NCI-H146 treated with DMSO at 0.1 percent for 48 hours (cell line): ENCODE results near the gene GNAQ.

Experiments used
- DNase-seq: peaks from one replicate; lab custom pipeline; 2025; ENCODE audit not compliant: unreplicated experiment; lab: John Stamatoyannopoulos, UW

Gene GNAQ

DNA sequence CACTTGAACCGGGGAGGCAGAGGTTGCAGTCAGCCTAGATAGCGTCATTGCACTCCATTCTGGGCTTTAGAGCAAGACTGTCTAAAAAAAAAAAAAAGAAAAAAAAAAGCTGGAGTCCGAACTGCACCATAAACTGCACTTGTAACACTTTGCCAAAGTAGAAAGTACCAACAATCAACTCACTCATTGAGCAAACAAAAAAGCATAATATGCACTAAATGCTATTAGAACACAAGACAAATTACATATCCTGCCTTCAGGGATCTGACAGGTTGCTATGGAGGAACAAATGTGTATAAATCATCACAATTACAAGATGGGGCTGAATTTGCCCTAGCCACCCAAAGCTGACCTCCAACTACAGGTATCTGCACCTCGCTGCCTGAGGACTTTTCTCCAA lies 27.9 kb downstream of the GNAQ start:
- DNase-seq: no peak

DNA sequence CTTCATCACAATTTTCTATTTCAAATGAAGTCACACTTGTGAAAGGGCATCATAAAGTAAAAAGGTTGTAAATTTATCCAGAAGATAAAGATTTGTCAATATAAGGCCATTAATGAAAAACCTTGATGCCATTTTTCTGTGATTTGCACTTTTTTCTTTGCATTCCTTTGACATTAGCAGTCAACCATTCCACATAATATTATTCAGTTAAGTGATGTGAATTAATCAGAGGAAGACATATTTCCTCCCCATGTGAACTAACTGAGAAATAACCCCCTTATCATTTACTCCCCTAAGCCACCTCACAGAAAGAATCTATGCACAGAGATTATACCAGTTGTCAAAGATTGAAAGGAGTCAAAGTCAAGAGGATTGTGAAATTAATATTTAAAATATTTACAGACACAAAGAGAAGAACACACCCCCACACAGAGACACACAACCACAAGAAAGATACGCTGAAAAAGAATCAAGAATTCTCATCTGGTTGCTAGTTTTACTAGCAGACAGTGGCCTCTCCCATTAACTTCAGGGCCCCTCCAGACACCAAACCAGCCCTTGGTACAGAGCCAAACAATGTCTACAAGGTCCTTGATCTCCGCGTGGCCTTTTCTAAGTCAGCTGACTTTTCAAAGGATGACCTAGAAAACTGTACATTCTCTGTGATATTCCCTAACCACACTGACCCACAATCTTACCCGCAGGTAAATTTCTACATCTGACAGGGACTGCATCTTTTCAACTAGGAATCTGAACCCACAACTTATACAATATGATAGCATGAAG lies 29.5 kb downstream of the GNAQ start:
- no peak for DNase-seq

DNA sequence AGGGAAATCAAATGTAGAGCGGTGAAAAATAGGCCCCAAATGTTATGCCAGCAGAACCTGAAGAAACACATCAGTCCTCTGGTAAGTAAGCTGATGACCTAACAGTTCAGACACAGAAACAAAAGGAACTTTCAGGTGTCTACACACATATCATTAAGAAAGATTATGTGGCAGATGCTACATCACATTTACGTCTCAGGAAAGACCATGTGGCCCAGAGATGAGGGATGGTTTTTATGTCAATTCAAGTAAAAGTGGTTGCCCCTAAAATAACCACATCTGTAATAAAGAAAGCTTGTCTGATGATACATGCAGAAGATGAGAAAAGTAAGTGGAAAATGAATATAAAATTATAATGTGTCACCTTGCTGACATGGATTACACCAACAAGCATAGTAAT lies 31.4 kb downstream of the GNAQ start:
- no peak for DNase-seq

DNA sequence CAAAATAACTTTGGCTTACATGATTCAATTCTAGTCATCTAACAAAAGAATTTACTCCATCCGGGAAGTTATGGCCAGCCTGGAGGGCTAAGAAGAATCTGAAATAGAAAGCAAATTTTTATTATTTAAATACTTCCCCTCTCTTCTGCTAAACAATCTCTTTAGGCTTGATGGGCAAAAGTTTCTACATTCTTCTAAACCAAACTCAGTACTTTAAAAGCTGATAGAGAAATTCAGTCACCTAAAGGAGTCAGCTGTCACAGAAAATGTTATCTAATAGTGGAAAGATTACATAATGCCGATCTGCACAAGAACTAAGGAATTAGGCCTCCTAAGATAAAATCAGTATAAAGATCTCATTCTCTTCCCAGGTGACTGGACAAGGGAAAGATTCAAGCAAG lies 32.4 kb downstream of the GNAQ start:
- DNase-seq: no peak

DNA sequence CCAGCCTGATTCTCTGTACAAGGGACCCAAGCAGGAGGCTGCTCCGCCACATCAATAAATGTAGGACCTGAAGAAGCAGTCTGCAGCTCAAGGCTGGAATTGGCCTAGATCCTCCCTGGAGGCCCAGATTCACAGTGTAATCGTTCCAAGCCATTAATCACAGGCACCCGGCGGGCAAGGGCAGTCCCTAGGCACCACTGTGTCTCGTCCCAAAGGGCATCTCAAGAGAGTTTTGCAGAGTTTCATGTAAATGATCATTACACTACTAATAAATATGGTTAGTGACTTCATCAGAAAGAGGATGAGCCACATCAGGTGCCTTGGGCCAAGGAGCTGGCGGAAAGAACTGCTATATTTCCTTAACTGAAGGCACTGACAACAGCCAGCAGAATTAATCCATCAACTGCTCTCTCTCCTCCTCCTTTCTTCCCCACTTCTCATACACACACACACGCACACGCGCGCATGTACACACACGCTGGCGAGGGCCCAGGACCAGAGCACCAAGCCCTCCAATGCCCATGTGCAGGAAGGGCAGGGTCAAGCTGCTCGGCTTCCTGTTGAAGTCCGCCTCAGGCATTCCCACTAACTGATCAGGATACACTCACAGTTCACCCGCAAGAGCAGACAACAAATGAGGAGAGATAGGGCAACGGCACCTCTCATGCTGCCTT lies 33.9 kb downstream of the GNAQ start:
- no peak for DNase-seq

DNA sequence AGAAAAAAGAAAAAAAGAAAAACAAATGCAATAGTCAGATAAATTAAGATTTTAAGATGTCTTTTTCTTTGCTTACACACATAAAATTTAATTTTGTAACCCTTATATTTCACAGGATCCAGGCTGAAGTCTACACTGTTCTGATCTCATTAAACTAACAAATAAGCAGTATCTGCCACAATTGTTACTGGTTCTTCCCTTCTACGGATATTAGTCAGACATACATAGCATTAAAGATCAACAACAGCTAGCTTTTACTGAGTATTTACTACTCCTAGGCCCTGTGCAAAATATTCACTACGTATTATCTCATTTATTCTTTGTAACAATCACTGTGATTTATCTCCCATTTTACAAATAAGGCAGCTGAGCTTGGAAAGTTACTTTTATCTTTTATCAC lies 34.9 kb downstream of the GNAQ start:
- no peak for DNase-seq

DNA sequence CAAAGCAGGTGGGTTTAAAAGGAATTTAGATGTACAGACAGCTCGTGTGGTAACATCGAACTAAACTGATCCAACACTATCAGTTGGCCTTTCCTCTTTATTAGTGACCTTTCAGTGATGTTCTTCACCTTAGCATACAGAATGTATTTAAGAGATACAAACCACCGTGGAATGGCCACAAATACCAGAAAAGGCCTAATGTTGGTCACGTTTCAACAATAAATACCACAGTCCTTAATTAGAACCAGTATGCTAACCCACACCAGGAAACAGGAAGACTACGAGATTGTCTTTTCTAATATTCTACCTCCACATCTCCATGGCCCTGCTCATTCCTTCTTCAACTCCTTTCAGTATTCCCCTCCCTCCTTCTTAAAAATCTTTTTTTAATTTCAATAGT lies 40.4 kb downstream of the GNAQ start:
- DNase-seq: no peak

DNA sequence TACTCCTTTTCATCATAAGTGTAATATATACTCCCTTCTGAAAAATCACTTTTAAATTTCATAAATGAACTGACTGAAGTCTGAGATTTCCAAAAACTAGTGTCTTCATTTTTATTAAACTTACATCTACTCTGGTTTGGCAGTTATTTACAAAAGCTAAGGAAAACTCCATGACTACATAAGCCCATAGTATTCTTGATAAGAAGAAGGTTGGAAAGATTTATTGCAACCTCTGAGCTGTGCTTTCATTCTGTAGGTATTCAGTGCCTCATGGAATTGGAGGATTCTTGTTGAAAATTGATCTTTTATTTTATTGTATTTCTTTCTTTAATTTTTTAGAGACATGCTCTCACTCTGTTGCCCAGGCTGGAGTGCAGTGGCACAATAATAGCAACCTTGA lies 41.7 kb downstream of the GNAQ start:
- no peak for DNase-seq

DNA sequence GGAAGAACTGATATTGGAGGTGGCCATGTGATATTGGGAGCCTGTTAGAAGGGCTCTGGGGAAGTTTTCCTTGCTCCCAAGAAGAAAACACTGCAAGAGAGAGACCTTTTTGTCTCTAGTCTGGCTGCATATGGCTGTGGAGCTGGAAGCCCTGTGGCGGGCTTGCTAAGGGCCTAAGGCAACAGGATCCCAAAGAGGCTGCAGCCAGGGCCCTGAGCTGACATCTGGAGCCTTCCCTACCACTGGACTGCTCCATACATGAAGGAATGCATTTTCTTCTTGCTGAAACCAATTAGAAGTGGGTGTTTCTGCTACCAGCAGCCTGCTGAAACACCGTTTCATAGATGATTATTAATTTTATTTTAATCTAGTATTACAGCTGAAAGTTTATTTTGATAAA lies 42.2 kb downstream of the GNAQ start:
- DNase-seq: no peak

DNA sequence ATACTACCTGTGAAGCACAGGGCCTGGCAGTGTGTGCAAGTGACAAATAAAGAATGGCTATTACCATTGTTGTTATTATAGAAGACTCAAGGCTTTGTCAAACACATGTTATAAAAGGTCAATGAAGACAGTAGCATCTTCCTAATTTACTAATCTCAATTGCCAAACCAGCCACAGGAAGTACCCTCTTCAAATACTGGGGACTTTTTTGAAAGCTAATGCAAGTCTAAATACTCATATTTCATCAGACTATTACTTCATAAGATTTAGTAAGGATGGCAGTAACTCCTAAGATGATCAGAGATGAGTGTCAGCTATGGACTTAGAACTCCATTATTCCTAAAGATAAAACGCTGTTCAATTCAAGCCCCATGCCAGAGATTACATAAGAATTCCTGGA lies 43.0 kb downstream of the GNAQ start:
- DNase-seq: no peak

DNA sequence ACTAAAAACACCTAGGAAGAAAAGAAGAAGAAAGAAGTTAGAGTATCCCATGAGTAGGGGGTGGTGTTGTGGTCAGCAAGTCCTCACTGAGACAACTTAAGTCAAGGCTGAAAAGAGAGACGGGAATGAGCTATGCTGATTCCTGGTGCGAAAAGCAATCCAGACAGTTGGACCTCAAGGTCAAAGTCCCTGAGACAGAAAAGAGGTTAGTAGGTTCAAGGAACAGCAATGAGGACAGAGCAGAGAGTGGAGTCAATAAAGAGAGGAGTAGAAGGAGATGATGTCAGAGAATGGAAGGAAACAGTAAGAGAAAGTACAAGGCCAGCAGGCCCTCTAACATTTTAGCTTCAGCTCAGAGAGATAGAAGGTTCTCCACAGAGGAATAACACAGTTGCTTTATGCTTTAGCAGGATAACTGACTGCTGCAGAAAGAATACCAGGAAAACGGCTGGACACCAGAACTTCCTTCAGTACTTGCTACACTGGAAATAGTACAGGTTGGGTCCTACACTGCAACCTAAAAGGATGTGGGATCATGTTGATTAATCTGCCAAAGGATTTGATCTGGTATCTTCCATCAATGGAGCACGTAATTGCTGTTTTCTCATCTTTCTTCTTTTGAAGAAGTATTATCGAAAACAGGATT lies 43.6 kb downstream of the GNAQ start:
- DNase-seq: no peak

DNA sequence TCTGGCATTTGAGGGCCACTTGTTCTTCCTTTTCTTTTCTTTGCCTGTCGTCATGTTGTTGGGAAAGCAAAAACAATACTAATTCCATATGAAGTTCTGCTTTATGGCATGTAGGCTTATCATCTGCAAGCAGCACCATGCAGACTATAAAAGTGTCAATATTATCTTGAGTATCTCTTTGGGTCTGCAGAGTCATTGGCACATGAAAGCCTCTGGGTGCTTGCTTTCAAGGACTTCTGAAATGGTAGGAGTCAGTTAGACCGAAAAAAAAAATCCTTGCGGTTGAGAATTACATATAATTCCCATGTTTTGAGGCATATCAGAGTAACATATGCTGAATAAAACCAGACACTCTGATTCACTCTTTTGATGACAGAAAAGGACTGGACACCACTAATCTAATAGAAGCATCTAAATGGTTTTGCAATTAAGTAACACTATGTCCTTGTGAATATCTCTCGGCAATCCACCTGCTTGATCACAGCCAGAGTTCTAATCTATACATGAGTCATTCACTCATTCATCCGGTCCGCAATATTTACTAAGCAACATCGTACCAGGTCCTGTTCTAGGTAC lies 44.4 kb downstream of the GNAQ start:
- no peak for DNase-seq

DNA sequence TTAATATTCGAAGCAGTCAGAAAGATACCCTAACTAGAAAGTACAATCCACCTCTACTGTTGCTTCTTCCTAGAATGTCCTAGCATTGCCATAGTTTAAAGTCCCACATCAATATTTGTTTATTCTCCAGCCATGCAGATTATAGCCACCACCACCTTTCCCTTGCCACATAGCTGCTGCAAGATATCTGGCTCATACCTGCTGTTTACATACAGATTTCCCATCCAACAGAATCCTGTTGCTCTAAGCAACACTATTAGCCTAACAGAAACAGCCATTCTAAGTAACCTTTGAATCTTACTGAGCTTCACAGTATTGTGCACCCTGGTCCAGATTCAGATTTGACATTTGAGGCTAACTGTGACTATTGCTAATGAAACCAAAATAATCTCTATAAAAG lies 45.6 kb downstream of the GNAQ start:
- DNase-seq: no peak

DNA sequence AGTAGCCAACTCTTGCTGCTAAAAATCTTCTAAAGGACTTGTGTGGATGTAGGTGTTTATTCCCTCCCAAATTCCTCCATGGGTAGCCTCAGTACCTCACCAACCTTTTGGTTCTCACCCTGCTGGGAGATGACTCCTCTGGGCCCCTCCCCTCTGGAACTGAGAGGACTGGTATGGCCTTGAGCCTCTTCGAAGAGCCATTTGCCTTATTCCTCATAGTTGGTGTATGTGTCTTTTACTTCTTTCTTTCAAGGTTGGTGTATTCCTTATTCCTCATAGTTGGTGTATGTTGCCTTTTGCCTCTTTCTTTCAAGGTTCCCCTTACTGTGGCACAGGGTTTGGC lies 48.3 kb downstream of the GNAQ start:
- no peak for DNase-seq

DNA sequence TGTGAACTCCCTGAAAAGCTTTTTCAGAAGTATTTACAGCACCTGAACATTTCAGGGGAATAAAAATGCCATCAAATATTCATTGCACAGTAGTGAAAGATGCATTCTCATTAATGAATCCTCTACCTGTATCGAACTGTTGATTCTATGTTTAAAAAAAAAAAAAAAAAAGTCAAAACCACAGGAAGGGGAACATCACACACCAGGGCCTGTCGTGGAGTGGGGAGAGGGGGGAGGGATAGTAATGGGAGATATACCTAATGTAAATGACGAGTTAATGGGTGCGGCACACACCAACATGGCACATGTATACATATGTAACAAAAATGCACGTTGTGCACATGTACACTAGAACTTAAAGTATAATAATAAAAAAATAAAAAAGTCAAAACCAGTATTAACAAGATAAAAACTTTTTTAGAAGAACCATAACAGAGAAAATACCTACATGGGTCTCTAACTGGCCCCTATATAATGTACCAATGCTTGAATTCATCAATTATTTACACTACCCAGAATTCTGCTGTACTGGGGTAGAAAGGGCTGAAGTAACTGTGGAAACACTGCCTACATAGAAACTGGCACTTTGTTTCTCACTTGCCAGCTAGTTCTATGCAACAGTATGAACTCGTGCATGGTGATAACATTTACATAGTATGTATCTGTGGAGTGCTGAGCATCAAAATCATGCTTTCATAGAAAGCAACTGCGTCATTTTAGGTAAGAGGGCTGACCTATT lies 48.9 kb downstream of the GNAQ start:
- no peak for DNase-seq

DNA sequence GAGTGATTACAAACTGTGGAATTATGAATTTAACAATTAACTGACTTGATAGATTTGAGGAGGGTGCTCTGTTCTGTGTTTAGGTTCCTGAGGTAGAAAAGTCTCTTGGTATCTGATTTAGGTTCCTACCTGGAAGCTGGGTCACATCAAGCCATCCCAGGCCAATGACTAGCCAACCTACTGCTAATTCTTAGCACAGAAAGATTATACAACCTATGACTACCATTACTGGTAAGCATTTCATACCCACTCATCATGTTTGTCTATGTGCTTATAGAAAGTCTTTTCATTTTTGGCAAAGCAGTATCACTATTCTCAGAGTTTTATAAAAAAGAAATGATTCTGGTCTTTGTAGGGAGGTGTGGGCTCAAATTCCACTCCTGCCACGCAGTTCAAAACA lies 49.7 kb downstream of the GNAQ start:
- no peak for DNase-seq

DNA sequence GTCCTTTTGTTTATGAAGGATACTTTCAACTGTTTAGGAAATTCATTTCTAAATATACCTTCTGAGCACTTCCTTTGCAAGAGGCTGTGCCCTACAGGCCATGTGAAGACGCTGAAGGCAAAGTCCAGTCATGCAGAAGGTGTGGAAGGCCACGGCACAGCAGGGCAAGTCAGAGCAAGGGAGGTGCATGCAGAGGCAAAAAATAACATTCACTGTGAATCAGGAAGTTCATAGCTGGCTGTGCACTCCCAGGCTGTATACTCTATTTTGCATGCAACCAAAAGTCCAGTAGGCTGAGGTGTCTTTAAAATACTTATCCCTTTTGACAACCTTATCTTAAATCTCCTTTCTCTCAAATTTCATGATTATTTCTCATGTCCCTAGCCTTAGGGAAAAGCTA lies 50.3 kb downstream of the GNAQ start:
- no peak for DNase-seq

DNA sequence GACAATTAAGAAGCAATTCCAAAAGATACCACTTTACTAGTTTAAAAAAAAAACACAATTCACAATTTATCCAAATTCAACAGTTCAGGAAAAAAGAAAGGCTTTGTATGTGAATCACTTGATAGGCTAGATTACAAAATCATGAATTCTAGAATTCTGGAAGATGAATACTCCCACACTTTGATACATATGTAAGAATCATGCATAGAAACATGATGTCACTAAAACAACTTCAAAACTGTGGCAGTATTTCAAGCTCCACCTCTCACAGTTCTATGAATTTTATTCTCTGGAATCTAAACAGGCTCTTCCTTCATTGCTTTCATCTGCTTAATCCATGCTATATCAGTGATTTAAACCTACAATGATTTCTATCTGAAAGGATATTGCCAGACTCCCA lies 51.0 kb downstream of the GNAQ start:
- no peak for DNase-seq

DNA sequence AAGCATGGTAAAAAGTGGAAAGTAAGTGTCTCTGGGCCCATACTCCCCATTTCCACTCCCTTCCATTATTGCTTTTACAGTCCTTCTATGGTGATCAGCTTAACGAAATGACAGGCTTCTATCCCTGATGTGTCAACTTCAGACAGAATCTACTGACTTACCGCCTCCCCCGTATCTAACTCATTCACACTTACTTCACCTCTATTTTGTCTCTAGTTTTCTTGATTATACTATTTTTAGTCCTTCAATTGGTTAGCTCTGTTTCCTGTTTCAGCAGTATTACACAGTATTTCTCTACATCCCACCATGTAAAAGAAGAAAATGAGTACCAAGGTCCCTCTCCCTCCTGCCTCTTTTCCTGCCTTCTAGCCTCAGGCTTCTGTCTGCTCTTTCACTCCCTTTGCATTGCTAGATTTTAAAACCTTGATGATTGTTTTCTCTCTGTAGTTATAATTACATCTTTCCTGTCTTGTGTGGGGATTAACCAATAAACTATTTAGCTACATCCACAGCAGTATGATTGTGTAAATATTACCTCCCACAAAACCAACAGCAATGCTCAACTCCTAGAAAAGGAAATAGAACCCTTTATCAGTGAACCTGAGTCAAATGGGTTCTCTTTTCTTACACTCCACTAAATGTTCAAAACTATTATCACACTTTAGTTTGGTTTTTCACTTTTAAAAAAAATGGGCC lies 53.4 kb downstream of the GNAQ start:
- peak; percentile 15 for DNase-seq

DNA sequence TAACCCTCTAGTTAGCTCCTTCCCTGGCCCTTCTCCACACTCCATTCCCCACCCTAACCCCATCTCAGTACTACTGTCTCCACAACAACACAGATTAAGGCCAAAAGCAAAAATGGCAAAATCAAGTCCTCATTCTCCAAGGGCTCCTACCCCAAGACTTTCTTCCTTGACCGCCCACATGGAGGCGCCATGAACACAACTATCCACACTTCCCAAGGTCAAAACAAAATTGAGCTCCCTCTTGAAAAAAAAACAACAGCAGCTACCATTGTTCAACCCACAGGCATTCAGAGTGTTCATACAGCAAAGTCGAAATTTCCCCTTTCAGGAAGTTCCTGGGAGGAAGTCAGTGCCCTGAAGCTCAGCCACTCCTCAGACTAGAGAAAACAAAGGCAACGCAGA lies 54.4 kb downstream of the GNAQ start:
- DNase-seq: no peak

DNA sequence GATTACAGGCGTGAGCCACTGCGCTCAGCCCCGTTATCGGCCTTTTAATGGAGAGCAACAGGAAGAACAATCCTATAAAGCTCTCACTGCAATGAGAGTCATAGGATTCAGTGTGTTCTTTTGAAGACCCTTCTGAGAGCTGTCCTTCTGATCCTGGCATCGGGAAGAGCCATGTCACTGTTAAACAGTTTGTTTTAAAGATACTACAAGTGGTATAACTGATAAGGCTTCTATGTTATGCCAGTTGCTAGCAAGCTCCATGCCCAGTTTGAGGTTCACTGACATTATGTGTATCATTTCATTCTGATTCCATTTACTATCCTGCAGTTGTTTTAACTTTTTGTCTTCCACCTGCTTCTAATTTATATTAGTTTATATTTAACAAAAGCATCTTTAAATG lies 55.8 kb downstream of the GNAQ start:
- no peak for DNase-seq
